Memory B cell (primary cell): Measurements from ENCODE around the gene ATXN10.
"Not testable (repeated sequence)": the region's sequence is repeated elsewhere in the genome, so short reads cannot be mapped to it uniquely, and the experiment has no call there.

Experiments used
- ATAC-seq: fragments of 150-1000 bp; cut with Tn5 transposase; 2 replicates; pipeline ENCODE4 v1.10.0; 2021; ENCODE audit warnings: low read depth, mild to moderate bottlenecking, moderate library complexity
- DNase-seq, 2 donors: peaks; one replicate each; pipeline ENCODE4 v3.0.0; 2022; ENCODE audit warnings: low spot score in 2 of 2
- H3K27ac Mint-ChIP-seq: one replicate; pipeline ENCODE4 v1.8.0; 2022; ENCODE audit warnings: mild to moderate bottlenecking, moderate library complexity, mixed read lengths
- H3K27me3 Mint-ChIP-seq: one replicate; pipeline ENCODE4 v1.8.0; 2022; ENCODE audit warnings: mixed read lengths
- H3K36me3 Mint-ChIP-seq: one replicate; pipeline ENCODE4 v1.8.0; 2022; ENCODE audit warnings: mild to moderate bottlenecking, mixed read lengths
- H3K4me1 Mint-ChIP-seq: one replicate; pipeline ENCODE4 v1.8.0; 2022; ENCODE audit warnings: mixed read lengths
- H3K4me3 Mint-ChIP-seq: one replicate; pipeline ENCODE4 v1.8.0; 2022; ENCODE audit warnings: mild to moderate bottlenecking, moderate library complexity, mixed read lengths
- H3K9me3 Mint-ChIP-seq: one replicate; pipeline ENCODE4 v1.8.0; 2022; ENCODE audit warnings: mixed read lengths

Gene ATXN10

GRCh38 chr22:45671783-45672563 is at the start of gene ATXN10:
Gene ATXN10, plus strand, starts transcription at chr22:45671834. Its CDS starts 230 bp downstream, at chr22:45672064.
- H3K4me3 Mint-ChIP-seq: peak within 1 kb of the TSS; percentile 93
- H3K4me1 Mint-ChIP-seq: peaks cover 25% of the 10 kb centered on the region
- H3K27ac Mint-ChIP-seq: peak within 1 kb of the TSS; percentile 94
- H3K36me3 Mint-ChIP-seq: no peaks in the 10 kb centered on the region
- no peaks in the 10 kb centered on the region for H3K27me3 Mint-ChIP-seq
- DNase-seq (peak; percentile 57 to 67), ATAC-seq (peak; percentile 81)
- peaks cover 1% of the 10 kb centered on the region for H3K9me3 Mint-ChIP-seq

DNA sequence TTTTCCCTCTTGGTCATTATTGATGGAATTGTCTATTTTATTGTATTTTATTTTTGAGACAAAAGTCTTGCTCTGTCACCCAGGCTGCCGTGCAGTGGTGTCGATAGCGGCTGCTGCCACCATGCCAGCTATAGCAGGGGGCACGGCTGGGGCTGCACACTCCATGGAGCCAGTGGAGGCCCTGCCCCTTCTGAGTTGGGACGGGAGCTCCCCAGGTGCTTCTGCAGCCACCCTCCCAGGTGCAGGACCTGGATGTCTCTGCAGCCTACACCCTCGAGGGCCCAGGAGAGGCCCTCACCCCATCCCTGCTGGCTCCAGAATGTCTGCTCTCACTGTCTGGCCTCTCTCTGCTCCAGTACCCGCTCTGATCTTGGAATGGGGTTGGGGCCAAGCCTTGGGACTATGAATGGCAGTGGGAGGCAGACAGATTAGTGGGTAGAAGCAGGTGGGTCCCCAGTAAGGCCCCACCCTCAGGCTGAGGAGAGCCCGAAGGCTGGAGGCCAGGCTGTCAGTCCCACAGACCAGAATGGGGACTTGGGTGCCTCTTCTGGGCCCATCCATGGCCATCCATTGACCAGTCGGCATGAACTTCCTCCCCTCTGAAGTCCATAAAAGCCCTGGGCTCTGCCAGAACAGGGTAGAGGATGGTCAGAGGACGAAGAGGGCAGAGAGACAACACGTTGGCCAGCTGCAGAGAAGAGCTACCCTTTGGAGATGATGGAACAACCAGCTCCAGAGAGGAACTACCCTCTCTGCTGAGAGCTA is 49.6 kb upstream of the ATXN10 start:
- H3K9me3 Mint-ChIP-seq: peaks cover 2% of the 10 kb centered on the region
- DNase-seq: no peak
- no peaks in the 10 kb centered on the region for H3K4me1 Mint-ChIP-seq
- H3K4me3 Mint-ChIP-seq: no peak overlapping the region
- no peaks in the 10 kb centered on the region for H3K36me3 Mint-ChIP-seq
- H3K27me3 Mint-ChIP-seq: peaks cover 6% of the 10 kb centered on the region
- no peak for ATAC-seq
- H3K27ac Mint-ChIP-seq: no peak overlapping the region

DNA sequence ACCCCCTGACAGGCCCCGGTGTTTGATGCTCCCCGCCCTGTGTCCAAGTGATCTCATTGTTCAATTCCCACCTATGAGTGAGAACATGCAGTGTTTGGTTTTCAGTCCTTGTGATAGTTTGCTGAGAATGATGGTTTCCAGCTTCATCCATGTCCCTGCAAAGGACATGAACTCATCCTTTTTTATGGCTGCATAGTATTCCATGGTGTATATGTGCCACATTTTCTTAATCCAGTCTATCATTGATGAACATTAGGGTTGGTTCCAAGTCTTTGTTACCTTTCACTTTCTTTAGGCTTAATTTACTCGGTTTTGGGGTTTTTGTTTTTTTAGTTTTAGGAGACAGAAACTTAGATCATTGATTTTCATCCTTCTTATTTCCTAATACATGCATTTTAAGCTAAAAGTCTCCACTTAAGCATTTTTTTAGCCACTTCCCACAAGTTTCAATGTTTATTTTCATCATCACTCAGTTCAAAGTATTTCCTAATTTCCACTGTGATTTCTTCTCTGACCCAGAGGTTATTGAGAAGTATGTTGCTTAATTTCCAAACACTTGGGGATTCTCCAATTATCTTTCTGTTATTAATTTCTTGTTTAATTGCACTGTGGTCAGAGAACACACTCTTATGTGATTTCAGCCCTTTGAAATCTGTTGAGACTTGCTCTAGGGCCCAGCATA is 48.0 kb upstream of the ATXN10 start:
- H3K27me3 Mint-ChIP-seq, H3K4me1 Mint-ChIP-seq, DNase-seq, H3K36me3 Mint-ChIP-seq, ATAC-seq, H3K4me3 Mint-ChIP-seq, H3K27ac Mint-ChIP-seq, H3K9me3 Mint-ChIP-seq: not testable (repeated sequence)

- no peaks in the 10 kb centered on the region for H3K4me1 Mint-ChIP-seq
- ATAC-seq (no peak), DNase-seq (no peak)
- H3K36me3 Mint-ChIP-seq: no peaks in the 10 kb centered on the region
- H3K9me3 Mint-ChIP-seq: peaks cover 2% of the 10 kb centered on the region
- peaks cover 19% of the 10 kb centered on the region for H3K27me3 Mint-ChIP-seq
- H3K4me3 Mint-ChIP-seq: no peak overlapping the region
- no peak overlapping the region for H3K27ac Mint-ChIP-seq
These were observed 45.4 kb upstream of the ATXN10 start for GRCh38 chr22:45626198-45626651.

GRCh38 chr22:45627489-45628233 is 44.0 kb upstream of the ATXN10 start:
- no peak for DNase-seq
- peaks cover 24% of the 10 kb centered on the region for H3K27me3 Mint-ChIP-seq
- H3K4me1 Mint-ChIP-seq: no peaks in the 10 kb centered on the region
- peaks cover 2% of the 10 kb centered on the region for H3K9me3 Mint-ChIP-seq
- no peak overlapping the region for H3K27ac Mint-ChIP-seq
- H3K4me3 Mint-ChIP-seq: no peak overlapping the region
- H3K36me3 Mint-ChIP-seq: no peaks in the 10 kb centered on the region
- ATAC-seq: no peak

GRCh38 chr22:45628515-45628914 is 43.1 kb upstream of the ATXN10 start:
- no peak overlapping the region for H3K27ac Mint-ChIP-seq
- no peaks in the 10 kb centered on the region for H3K4me1 Mint-ChIP-seq
- DNase-seq (no peak), ATAC-seq (no peak)
- peaks cover 24% of the 10 kb centered on the region for H3K27me3 Mint-ChIP-seq
- no peaks in the 10 kb centered on the region for H3K36me3 Mint-ChIP-seq
- H3K9me3 Mint-ChIP-seq: peaks cover 2% of the 10 kb centered on the region
- no peak overlapping the region for H3K4me3 Mint-ChIP-seq

GRCh38 chr22:45629469-45630089 is 42.1 kb upstream of the ATXN10 start:
- Mint-ChIP-seq H3K36me3 (no peaks in the 10 kb centered on the region), H3K4me3 (no peak overlapping the region), H3K27ac (no peak overlapping the region), H3K4me1 (no peaks in the 10 kb centered on the region), H3K9me3 (no peaks in the 10 kb centered on the region), H3K27me3 (peaks cover 19% of the 10 kb centered on the region)
- DNase-seq (no peak), ATAC-seq (no peak)

DNA sequence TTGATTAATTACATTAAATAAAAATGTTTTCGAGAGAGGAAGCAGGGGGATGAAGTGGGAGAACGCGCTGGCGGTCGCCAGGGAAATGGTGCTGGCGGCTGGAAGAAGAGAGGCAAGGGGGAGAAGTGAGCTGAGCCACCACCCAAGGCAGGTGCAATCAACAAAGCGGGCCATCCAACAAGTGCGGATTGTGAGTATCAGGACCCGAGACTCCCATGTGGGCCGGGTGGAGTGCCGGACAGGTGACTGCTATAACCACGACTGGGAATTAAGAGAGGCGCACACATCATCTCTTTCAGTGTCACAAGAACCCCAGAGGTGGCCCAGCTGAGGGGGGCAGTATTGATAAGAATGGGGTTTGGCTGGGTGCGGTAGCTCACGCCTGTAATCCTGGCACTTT is 41.2 kb upstream of the ATXN10 start:
- H3K4me1 Mint-ChIP-seq: no peaks in the 10 kb centered on the region
- ATAC-seq: no peak
- no peak for DNase-seq
- H3K27me3 Mint-ChIP-seq: peaks cover 20% of the 10 kb centered on the region
- no peak overlapping the region for H3K4me3 Mint-ChIP-seq
- H3K9me3 Mint-ChIP-seq: no peaks in the 10 kb centered on the region
- no peak overlapping the region for H3K27ac Mint-ChIP-seq
- H3K36me3 Mint-ChIP-seq: no peaks in the 10 kb centered on the region

GRCh38 chr22:45631140-45631840 is 40.3 kb upstream of the ATXN10 start:
- no peak for DNase-seq
- no peaks in the 10 kb centered on the region for H3K4me1 Mint-ChIP-seq
- H3K36me3 Mint-ChIP-seq: no peaks in the 10 kb centered on the region
- H3K4me3 Mint-ChIP-seq: no peak overlapping the region
- peaks cover 21% of the 10 kb centered on the region for H3K27me3 Mint-ChIP-seq
- ATAC-seq: no peak
- H3K9me3 Mint-ChIP-seq: no peaks in the 10 kb centered on the region
- H3K27ac Mint-ChIP-seq: no peak overlapping the region

DNA sequence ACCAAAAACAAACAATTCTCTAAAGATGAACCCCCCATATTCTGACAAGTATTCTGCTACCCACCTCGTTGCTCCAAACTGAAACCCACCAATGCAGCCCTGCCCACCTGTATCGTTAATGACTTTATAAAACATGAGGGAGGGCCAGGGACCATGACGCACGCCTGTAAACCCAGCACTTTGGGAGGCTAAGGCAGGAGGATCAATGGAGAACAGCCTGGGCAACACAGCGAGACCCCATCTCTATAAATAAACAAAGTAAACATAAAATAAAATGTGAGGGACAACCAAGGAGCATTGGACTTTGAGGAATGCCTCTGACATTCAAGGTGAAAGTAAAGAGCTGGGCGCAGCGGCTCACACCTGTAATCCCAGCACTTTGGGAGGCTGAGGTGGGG is 39.8 kb upstream of the ATXN10 start:
- no peak for DNase-seq
- H3K27ac Mint-ChIP-seq: no peak overlapping the region
- no peak overlapping the region for H3K4me3 Mint-ChIP-seq
- no peaks in the 10 kb centered on the region for H3K9me3 Mint-ChIP-seq
- H3K36me3 Mint-ChIP-seq: no peaks in the 10 kb centered on the region
- no peaks in the 10 kb centered on the region for H3K4me1 Mint-ChIP-seq
- no peak for ATAC-seq
- H3K27me3 Mint-ChIP-seq: peaks cover 23% of the 10 kb centered on the region

DNA sequence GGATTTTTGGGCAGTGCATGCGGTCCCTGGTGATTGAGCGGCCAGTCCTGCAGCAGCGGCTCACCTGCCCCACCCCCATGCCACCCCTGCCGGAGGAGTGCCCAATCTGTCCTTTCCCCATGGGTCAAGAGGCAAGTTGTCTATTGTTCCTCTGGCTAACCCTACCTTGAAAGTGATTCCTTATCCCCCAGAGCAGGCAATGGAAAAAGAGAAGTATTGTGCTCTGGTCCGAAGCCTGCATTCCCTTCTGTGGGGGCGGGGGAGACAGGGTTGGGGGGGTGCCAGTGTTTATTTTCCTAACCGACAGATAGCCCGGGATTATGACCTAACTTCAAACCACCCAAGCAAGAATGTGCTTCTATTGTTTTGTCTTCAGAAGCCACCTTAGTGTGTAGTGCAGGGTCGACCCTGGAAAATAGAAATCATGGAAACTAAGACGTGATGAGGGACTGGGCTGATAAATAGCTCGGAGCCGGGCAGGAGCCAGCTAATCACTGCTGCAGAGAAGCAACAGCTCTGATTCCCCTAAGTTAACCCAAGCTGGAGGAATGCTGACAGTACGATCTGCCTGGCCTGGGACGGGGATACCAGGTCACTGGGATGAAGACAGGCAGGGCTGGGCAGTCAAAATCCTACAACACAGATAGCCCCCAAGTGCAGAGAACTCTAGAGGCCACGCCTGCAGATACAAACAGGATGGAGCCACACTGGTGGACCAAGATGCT is 38.7 kb upstream of the ATXN10 start:
- Mint-ChIP-seq H3K27me3 (peaks cover 26% of the 10 kb centered on the region), H3K9me3 (no peaks in the 10 kb centered on the region), H3K36me3 (no peaks in the 10 kb centered on the region), H3K4me1 (no peaks in the 10 kb centered on the region), H3K4me3 (no peak overlapping the region), H3K27ac (no peak overlapping the region)
- DNase-seq (no peak), ATAC-seq (no peak)

GRCh38 chr22:45636683-45637082 is 35.0 kb upstream of the ATXN10 start:
- no peaks in the 10 kb centered on the region for H3K9me3 Mint-ChIP-seq
- no peaks in the 10 kb centered on the region for H3K36me3 Mint-ChIP-seq
- H3K4me1 Mint-ChIP-seq: no peaks in the 10 kb centered on the region
- DNase-seq (no peak), ATAC-seq (no peak)
- peaks cover 23% of the 10 kb centered on the region for H3K27me3 Mint-ChIP-seq
- H3K27ac Mint-ChIP-seq: no peak overlapping the region
- no peak overlapping the region for H3K4me3 Mint-ChIP-seq
